GM21786 (cell line): ENCODE data around the gene SMAD6.

Experiments used
- ATAC-seq: cut with Tn5 transposase; IDR thresholded peaks from one replicate; pipeline ENCODE4 v1.9.1; 2021; ENCODE audit not compliant: unreplicated experiment

Gene SMAD6

GRCh38 chr15:66719471-66719870, 17.4 kb downstream of the SMAD6 start:
- ATAC-seq, result no peak

GRCh38 chr15:66720206-66721010, 18.4 kb downstream of the SMAD6 start:
- ATAC-seq, result no peak

- ATAC-seq, result no peak
Observed at GRCh38 chr15:66721020-66721419, 19.0 kb downstream of the SMAD6 start.

- no peak for ATAC-seq
Observed at GRCh38 chr15:66721501-66721937, 19.5 kb downstream of the SMAD6 start.

- no peak for ATAC-seq
Observed at GRCh38 chr15:66721954-66722353, 19.9 kb downstream of the SMAD6 start.

- no peak for ATAC-seq
Observed at GRCh38 chr15:66722757-66723540, 20.9 kb downstream of the SMAD6 start.

- no peak for ATAC-seq
Observed at GRCh38 chr15:66723826-66724731, 22.0 kb downstream of the SMAD6 start.

GRCh38 chr15:66724732-66725463, 22.9 kb downstream of the SMAD6 start:
- ATAC-seq, result no peak

- no peak for ATAC-seq
Observed at GRCh38 chr15:66725464-66725785, 23.4 kb downstream of the SMAD6 start.

- ATAC-seq, result no peak
Observed at GRCh38 chr15:66726386-66726785, 24.4 kb downstream of the SMAD6 start.

- ATAC-seq, result no peak
Observed at GRCh38 chr15:66729331-66729951, 27.4 kb downstream of the SMAD6 start.

GRCh38 chr15:66730168-66731021, 28.4 kb downstream of the SMAD6 start:
- ATAC-seq, result no peak

- ATAC-seq, result no peak
Observed at GRCh38 chr15:66733976-66734375, 31.9 kb downstream of the SMAD6 start.

GRCh38 chr15:66734961-66735908, 33.2 kb downstream of the SMAD6 start:
- no peak for ATAC-seq

GRCh38 chr15:66735909-66736305, 33.9 kb downstream of the SMAD6 start:
- ATAC-seq, result no peak

GRCh38 chr15:66737243-66738010, 35.4 kb downstream of the SMAD6 start:
- no peak for ATAC-seq

GRCh38 chr15:66738116-66738515, 36.1 kb downstream of the SMAD6 start:
- no peak for ATAC-seq
